GM19463 (cell line): ENCODE results near the gene CENPH.
"Not testable (repeated sequence)": the region's sequence is repeated elsewhere in the genome, so short reads cannot be mapped to it uniquely, and the experiment has no call there.

ENCODE experiments used
- ATAC-seq: cut with Tn5 transposase; IDR thresholded peaks from one replicate; pipeline ENCODE4 v1.9.1; 2021; ENCODE audit warnings: mild to moderate bottlenecking, moderate library complexity; ENCODE audit not compliant: unreplicated experiment

The CENPH gene

GRCh38 chr5:69245031-69245430 lies 55.6 kb downstream of the CENPH start:
- ATAC-seq = no peak

- ATAC-seq = no peak
Measured at GRCh38 chr5:69248019-69248418, 58.6 kb downstream of the CENPH start.

- ATAC-seq = no peak
Measured at GRCh38 chr5:69250593-69250992, 61.2 kb downstream of the CENPH start.

GRCh38 chr5:69252437-69252836 lies 63.1 kb downstream of the CENPH start:
- no peak for ATAC-seq

GRCh38 chr5:69255940-69256339 lies 66.6 kb downstream of the CENPH start:
- not testable (repeated sequence) for ATAC-seq

GRCh38 chr5:69257577-69257976 lies 68.2 kb downstream of the CENPH start:
- no peak for ATAC-seq
